IPS-18a (cell line): ENCODE data around the gene JAG1.

Source experiments
- H3K27ac ChIP-seq: one replicate; pipeline ENCODE4 v1.5.1; 2013; ENCODE audit warnings: low read length
- H3K27me3 ChIP-seq: one replicate; pipeline ENCODE4 v1.6.1; 2013; ENCODE audit warnings: mild to moderate bottlenecking, low read length; ENCODE audit not compliant: control insufficient read depth, insufficient read depth
- H3K36me3 ChIP-seq: one replicate; pipeline ENCODE4 v1.6.1; 2013; ENCODE audit warnings: low read depth, low read length; ENCODE audit not compliant: control insufficient read depth
- H3K4me1 ChIP-seq: one replicate; pipeline ENCODE4 v1.6.1; 2013; ENCODE audit warnings: low read depth, low read length; ENCODE audit not compliant: control insufficient read depth
- H3K4me3 ChIP-seq: one replicate; pipeline ENCODE4 v1.5.1; 2013; ENCODE audit warnings: low read length
- H3K9ac ChIP-seq: one replicate; pipeline ENCODE4 v1.6.1; 2013; ENCODE audit warnings: mild to moderate bottlenecking, low read length, moderate library complexity
- H3K9me3 ChIP-seq: one replicate; pipeline ENCODE4 v1.6.1; 2013; ENCODE audit warnings: low read depth, low read length; ENCODE audit not compliant: control insufficient read depth

JAG1 gene

GRCh38 chr20:10710991-10711775, 37.4 kb upstream of the JAG1 start:
- H3K4me1 ChIP-seq = peaks cover 14% of the 10 kb centered on the region
- no peak overlapping the region for H3K4me3 ChIP-seq
- no peak overlapping the region for H3K9ac ChIP-seq
- H3K9me3 ChIP-seq = no peaks in the 10 kb centered on the region
- no peak overlapping the region for H3K27ac ChIP-seq
- H3K36me3 ChIP-seq = no peaks in the 10 kb centered on the region
- no peaks in the 10 kb centered on the region for H3K27me3 ChIP-seq

DNA sequence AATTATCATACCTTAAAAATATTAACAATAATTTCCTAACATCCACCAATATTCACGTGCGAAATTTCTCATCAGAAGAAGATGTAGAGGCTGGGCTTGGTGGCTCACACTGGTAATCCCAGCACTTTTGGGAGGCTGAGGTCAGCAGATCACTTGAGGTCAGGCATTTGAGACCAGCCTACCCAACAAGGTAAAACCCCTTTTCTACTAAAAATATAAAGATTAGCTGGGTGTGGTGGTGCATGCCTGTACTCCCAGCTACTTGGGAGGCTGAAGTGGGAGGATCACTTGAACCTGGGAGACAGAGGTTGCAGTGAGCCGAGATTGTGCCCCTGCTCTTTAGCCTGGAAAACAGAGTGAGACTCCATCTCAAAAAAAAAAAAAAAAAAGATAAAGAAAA, 36.1 kb upstream of the JAG1 start:
- Histone ChIP-seq H3K4me1 (peaks cover 8% of the 10 kb centered on the region), H3K4me3 (no peak overlapping the region), H3K27me3 (no peaks in the 10 kb centered on the region), H3K9me3 (no peaks in the 10 kb centered on the region), H3K27ac (no peak overlapping the region), H3K36me3 (no peaks in the 10 kb centered on the region), H3K9ac (no peak overlapping the region)

DNA sequence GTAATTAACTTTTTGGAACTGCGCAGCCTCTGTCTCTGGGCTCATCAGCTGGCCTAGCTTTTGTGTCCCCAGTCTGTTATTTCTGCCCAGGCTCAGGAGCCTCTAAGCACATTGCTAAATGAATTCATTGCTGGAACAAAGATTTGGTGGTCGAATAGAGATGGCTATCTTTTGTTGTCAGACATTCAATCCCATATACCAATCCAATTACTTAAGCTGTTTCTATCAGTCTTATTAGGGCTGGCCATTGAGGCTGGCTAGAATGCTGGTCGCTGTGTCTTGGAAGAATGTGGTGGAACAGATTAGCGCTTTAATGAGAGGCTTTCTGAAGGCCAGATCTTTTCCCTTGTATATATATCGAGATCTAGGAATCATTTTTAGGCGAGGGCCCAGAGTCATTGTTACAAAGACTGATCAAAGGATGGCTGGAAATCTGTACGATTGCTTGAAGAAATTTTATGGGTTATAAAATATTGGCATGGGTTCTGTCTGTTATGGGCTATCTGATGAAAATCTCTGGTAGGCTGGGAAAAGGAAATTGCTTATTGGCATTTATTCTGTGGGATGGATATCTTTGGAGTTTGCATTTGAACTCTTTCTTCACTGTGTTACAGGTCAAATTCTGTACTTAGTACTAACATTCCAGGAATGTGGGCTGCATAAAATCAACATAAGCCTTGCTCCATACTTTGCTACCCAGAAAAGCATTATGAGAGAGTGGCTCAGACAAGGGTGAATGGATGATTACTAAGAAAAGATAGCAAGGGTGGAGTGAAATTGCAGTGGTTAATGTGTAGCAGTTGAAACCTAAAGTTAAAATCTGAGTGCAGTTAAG, 34.8 kb upstream of the JAG1 start:
- Histone ChIP-seq H3K4me3 (no peak overlapping the region), H3K27ac (no peak overlapping the region), H3K9ac (no peak overlapping the region), H3K36me3 (no peaks in the 10 kb centered on the region), H3K27me3 (no peaks in the 10 kb centered on the region), H3K9me3 (no peaks in the 10 kb centered on the region), H3K4me1 (no peaks in the 10 kb centered on the region)

DNA sequence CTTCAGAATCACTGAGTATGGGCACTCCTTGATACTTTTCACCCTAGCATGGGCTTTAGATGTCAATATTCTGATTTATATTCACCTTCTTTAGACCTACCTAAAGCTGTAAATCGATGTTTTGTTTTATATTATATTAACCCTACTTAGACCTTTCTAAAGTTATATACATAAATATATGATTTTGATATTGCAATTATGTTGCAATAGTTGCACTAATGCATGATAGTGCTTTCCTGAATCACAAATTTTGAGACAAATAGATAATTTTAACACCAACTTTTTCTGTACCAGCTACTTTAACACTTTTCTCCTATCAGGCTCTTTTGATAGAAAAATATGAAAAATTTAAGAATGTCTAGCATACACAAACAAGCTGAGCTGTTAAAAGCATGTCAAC, 34.0 kb upstream of the JAG1 start:
- Histone ChIP-seq H3K9me3 (no peaks in the 10 kb centered on the region), H3K4me1 (no peaks in the 10 kb centered on the region), H3K4me3 (no peak overlapping the region), H3K27ac (no peak overlapping the region), H3K9ac (no peak overlapping the region), H3K27me3 (no peaks in the 10 kb centered on the region), H3K36me3 (no peaks in the 10 kb centered on the region)

GRCh38 chr20:10707068-10707467, 33.3 kb upstream of the JAG1 start:
- no peak overlapping the region for H3K27ac ChIP-seq
- H3K27me3 ChIP-seq = no peaks in the 10 kb centered on the region
- H3K9me3 ChIP-seq = no peaks in the 10 kb centered on the region
- no peak overlapping the region for H3K9ac ChIP-seq
- H3K4me3 ChIP-seq = no peak overlapping the region
- H3K36me3 ChIP-seq = no peaks in the 10 kb centered on the region
- no peaks in the 10 kb centered on the region for H3K4me1 ChIP-seq

- H3K27ac ChIP-seq = no peak overlapping the region
- H3K4me3 ChIP-seq = no peak overlapping the region
- no peaks in the 10 kb centered on the region for H3K4me1 ChIP-seq
- H3K36me3 ChIP-seq = no peaks in the 10 kb centered on the region
- H3K9ac ChIP-seq = no peak overlapping the region
- no peaks in the 10 kb centered on the region for H3K9me3 ChIP-seq
- H3K27me3 ChIP-seq = no peaks in the 10 kb centered on the region
These were observed 32.6 kb upstream of the JAG1 start for GRCh38 chr20:10706460-10706811.

DNA sequence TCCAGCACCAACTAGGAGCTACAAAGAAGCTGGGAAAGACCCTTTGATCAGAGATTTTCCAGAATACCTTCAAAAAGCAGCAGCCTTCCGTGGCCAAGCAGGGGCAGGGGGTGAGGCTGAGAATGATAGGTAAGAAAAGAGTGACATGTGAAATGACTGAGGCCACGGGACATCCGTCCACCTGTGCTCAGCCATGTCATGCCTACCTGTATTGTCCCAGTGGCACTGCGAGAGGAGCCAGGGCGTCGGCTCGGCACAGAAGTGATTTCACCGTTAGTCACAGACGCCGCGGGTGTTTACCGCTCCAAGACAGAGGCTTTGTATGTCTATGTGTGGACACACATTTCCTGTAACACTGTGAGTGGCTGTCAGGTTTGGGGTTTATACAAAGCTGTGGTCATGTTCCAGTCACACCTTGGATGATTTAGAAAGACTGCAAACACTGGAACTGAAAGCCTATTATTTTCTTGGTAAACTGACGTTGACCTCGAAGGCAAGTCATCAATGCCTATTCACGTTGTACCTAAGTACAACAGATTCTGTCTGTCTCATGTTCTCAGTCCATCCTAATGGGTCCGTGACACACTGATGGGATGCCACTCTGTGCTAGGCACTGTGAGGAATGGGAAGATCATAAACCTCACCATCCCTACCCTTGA, 32.1 kb upstream of the JAG1 start:
- Histone ChIP-seq H3K9me3 (no peaks in the 10 kb centered on the region), H3K9ac (no peak overlapping the region), H3K4me3 (no peak overlapping the region), H3K27me3 (no peaks in the 10 kb centered on the region), H3K27ac (no peak overlapping the region), H3K36me3 (no peaks in the 10 kb centered on the region), H3K4me1 (no peaks in the 10 kb centered on the region)

GRCh38 chr20:10701607-10702006, 27.8 kb upstream of the JAG1 start:
- Histone ChIP-seq H3K27me3 (no peaks in the 10 kb centered on the region), H3K4me1 (no peaks in the 10 kb centered on the region), H3K4me3 (no peak overlapping the region), H3K9ac (no peak overlapping the region), H3K27ac (no peak overlapping the region), H3K36me3 (no peaks in the 10 kb centered on the region), H3K9me3 (no peaks in the 10 kb centered on the region)

- no peaks in the 10 kb centered on the region for H3K27me3 ChIP-seq
- H3K36me3 ChIP-seq = no peaks in the 10 kb centered on the region
- H3K27ac ChIP-seq = no peak overlapping the region
- no peak overlapping the region for H3K9ac ChIP-seq
- H3K4me1 ChIP-seq = no peaks in the 10 kb centered on the region
- no peak overlapping the region for H3K4me3 ChIP-seq
- no peaks in the 10 kb centered on the region for H3K9me3 ChIP-seq
These were observed 26.1 kb upstream of the JAG1 start for GRCh38 chr20:10699941-10700340.

DNA sequence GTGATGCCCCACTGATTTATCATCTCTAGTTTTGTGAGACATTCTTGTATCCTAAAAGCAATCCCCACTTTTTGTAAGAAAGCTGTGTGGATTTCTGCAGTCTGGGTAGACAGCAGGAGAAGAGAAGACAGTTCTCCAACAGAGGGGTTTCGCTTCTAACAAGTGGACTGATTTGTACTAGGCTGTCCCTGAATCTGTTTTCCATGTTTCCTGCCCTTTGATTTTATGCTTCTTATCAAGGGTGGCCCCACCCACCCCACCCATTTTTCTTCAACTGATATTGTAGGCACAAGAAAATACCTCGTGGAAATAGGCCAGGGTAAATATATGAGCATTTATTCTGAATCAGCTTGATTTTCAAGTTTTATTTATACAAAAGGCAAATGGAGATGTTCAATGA, 25.7 kb upstream of the JAG1 start:
- no peak overlapping the region for H3K9ac ChIP-seq
- no peak overlapping the region for H3K4me3 ChIP-seq
- no peaks in the 10 kb centered on the region for H3K4me1 ChIP-seq
- H3K36me3 ChIP-seq = no peaks in the 10 kb centered on the region
- H3K9me3 ChIP-seq = no peaks in the 10 kb centered on the region
- H3K27me3 ChIP-seq = no peaks in the 10 kb centered on the region
- H3K27ac ChIP-seq = no peak overlapping the region

DNA sequence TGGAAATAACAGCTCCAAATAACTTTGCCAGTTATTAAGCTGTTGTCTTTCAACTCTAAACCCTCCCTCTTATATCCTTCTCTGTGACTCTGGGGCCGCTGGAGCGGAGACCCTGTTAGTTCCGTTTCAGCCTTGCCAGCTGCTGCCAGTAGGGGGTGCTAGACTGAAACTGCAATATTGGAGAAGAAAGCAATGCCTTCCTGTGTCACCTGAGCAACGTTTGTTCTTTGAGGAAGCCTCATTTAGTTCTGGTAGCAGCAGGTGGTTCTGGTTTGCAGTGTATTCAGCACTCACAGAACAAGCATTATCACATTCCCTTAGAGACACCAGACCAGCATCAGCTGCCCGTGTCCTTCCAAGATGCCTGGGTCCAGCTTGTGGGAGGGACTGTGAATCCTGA, 22.9 kb upstream of the JAG1 start:
- H3K27ac ChIP-seq = no peak overlapping the region
- peaks cover 7% of the 10 kb centered on the region for H3K4me1 ChIP-seq
- no peak overlapping the region for H3K4me3 ChIP-seq
- H3K9me3 ChIP-seq = no peaks in the 10 kb centered on the region
- H3K9ac ChIP-seq = no peak overlapping the region
- no peaks in the 10 kb centered on the region for H3K27me3 ChIP-seq
- H3K36me3 ChIP-seq = no peaks in the 10 kb centered on the region
